Articular chondrocyte of knee joint (primary cell): ENCODE measurements around the gene CDK15. TPM values are rescaled to one million over a fixed set of nuclear protein-coding genes. Genes with fewer than 3 reads are reported as not detected.

Experiments
- small RNA-seq: library from RNA; depleted of rRNA; stranded (forward); fragments of <200 nt; gene quantifications from one replicate; pipeline ENCODE3, GENCODE V24; 2012
- total RNA-seq: library from RNA; depleted of rRNA; stranded (reverse); fragments of >200 nt; gene quantifications from 2 replicates; pipeline ENCODE4 v1.2.3, GENCODE V29; 2012

CDK15 gene
- total RNA-seq = 0.11 and 0.13 TPM in 2 replicates

GRCh38 chr2:201806442-201807170, at the start of gene CDK15:
Gene CDK15 (plus strand): TSS chr2:201806537. CDS start chr2:201806665, 128 bp downstream.

GRCh38 chr2:201780674-201781493, 25.5 kb upstream of the CDK15 start, which contains the start of gene ALS2:
Gene ALS2 (minus strand): TSS chr2:201780933. CDS start chr2:201768885, 12,048 bp downstream.

Small RNAs within 50 kb of the gene (small RNA-seq; reads per million reads assigned to genes)
- gene RF00019 (not detected), gene RNU6-440P (not detected), gene UBE2V1P11 (not detected)

Other genes with a start within 250 kb of the CDK15 start
- 51.2 and 52.4 TPM in 2 replicates for gene TMEM237, start 163.0 kb upstream of the CDK15 start, total RNA-seq
- gene MPP4, start 107.9 kb upstream of the CDK15 start, total RNA-seq = 2.1 and 2.2 TPM in 2 replicates
- 28.6 and 34.6 TPM in 2 replicates for gene ALS2, start 25.6 kb upstream of the CDK15 start, total RNA-seq
- 11.6 and 16.2 TPM in 2 replicates for gene FZD7, start 227.3 kb downstream of the CDK15 start, total RNA-seq